GM19324 (cell line): ENCODE data around the gene RUNX2.

Experiments used
- ATAC-seq: cut with Tn5 transposase; IDR thresholded peaks from one replicate; pipeline ENCODE4 v1.9.1; 2021; ENCODE audit warnings: mild to moderate bottlenecking, moderate library complexity; ENCODE audit not compliant: unreplicated experiment, low FRiP score

Gene RUNX2

GRCh38 chr6:45633272-45633908 is 305.3 kb downstream of the RUNX2 start:
- ATAC-seq = no peak

- no peak for ATAC-seq
Observed at GRCh38 chr6:45634231-45634630, 306.1 kb downstream of the RUNX2 start.

DNA sequence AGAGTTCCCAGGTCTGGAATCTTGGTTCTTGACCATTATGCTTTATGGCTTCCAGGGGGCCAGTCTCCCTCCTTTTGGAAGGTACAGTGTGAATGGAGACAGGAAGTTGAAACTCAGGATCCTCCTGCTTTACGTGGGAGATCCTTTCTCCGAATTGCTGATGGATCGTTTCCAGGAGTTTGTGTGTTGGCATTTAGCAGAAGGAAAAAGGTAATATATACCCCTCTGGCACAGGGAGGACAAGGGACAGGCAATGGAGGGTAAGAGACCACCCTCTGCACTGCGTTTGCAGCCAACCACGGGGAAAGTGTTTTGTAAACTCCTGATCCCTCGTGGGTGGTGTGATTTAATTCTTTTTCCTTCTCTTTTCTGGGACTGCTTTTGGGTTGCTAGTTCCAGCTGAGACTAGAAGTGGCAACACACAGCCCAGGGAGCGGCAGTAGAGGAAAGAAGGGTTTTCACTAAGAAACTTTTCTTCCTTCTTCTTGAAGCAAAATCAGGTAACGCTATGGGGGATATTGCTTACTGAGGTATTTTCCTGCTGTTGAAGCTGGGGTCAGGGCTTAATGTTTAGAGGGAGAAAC is 307.2 kb downstream of the RUNX2 start:
- ATAC-seq = no peak

GRCh38 chr6:45637056-45637455 is 308.9 kb downstream of the RUNX2 start:
- no peak for ATAC-seq

DNA sequence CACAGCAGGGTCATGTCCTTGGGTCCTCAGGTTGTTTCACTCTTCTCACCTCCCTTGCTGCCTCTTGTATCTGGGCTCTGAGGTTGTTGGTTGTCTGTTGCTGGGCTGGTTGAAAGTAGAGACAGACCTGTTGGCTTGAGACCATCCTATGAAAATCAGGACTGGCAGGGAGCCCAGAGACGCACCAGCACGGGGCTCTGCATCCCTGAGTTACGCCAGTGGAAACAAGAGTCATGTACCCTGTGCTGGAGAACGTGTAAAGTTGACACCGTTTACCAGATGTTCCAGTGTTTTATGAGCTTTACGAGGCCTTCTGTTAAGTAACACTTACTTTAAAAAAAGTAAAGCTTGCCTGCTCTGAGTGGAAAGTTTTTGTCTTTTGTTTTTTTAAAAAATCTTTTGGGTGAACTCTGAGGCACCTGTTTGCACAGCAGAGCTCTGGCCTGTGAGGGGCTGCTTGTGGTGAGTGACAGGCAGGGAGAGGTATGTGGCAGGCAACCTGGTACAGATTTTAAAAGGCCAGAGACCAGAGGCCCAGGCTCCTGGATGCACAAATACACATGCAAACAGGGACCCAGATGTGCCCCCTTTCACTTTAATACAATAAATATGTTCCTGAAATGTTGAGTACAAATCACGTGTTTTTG is 309.6 kb downstream of the RUNX2 start:
- ATAC-seq = no peak

DNA sequence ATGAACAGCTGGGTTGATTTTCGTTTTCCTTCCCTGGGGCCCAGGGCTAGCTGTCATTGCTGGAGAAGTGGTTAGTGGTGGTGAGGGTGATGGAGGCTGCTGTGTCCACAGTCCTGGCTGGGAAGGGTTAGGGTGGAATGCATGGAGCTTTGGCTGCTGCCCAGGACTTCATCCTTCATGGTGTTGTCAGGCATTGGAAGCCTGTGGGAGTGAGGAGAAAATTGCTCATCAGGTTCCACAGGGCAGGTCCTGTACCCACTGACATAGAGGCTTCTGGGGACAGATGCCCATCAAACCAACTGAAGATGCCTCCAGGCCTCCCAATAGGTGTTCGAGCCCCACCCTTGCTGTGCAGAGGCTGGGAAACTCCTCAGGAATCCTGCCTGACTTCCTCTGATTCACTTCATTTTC is 312.0 kb downstream of the RUNX2 start:
- no peak for ATAC-seq

- ATAC-seq = no peak
Observed at GRCh38 chr6:45640811-45641210, 312.7 kb downstream of the RUNX2 start.

GRCh38 chr6:45642331-45643125 is 314.4 kb downstream of the RUNX2 start:
- no peak for ATAC-seq

DNA sequence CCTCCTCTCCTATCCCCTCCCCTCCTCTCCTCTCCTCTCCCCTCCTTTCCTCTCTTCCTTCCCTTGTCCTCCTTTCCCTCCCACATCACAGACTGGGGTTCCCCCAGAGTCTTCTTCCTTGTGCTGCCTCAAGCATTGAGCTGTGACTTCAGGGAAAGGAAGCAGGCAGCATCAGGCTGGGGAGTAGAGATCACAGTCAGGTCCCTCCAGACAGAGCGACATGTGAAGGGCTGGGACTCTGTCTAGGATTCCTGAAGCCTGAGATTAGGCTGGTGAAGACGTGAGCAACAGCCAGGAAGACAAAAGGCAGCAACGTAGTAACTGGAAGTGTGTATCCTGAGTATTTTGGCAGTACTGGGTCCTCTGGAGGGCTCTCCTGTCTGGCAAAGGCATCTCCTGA is 315.0 kb downstream of the RUNX2 start:
- no peak for ATAC-seq

DNA sequence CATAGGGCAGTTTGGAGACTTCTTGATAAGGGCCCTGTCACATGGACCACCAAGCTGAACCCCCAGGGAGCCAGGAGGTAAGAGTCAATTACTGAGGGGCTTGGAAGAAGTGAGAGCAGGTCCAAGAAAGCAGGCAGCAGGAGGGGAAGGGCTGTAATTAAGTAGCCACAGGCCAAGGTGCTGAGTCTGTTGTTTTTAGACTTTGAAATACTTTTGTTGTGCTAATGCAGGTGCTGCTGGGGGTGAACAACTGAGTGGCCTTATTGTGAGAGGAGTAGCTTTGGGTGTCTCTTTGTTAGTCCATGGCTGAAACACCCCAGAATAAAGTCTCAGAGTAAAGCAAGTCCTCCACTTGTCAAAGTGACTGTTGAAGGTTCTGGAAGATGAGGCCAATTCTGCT is 316.6 kb downstream of the RUNX2 start:
- ATAC-seq = no peak

DNA sequence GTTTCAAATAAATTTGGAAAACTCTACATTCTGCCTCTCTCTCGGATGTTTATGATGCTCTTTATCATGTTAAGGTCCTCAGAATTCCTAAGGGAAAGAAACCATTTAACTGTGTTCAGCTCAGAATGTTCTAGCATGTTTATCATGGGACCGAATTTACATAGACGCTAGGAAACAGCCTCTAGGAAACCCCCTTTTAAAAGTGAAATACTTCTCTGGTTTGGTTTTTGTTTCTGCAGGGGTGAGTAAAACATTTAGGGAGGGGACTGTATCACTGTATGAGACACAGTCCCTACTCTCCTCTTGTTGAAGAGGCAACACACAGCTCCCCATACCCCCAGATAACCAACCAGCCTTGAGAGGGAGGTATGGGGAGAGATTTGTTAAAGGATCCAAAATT is 317.2 kb downstream of the RUNX2 start:
- peak; percentile 73 for ATAC-seq

GRCh38 chr6:45647341-45648261 is 319.5 kb downstream of the RUNX2 start:
- no peak for ATAC-seq

GRCh38 chr6:45648262-45648620 is 320.1 kb downstream of the RUNX2 start:
- no peak for ATAC-seq

DNA sequence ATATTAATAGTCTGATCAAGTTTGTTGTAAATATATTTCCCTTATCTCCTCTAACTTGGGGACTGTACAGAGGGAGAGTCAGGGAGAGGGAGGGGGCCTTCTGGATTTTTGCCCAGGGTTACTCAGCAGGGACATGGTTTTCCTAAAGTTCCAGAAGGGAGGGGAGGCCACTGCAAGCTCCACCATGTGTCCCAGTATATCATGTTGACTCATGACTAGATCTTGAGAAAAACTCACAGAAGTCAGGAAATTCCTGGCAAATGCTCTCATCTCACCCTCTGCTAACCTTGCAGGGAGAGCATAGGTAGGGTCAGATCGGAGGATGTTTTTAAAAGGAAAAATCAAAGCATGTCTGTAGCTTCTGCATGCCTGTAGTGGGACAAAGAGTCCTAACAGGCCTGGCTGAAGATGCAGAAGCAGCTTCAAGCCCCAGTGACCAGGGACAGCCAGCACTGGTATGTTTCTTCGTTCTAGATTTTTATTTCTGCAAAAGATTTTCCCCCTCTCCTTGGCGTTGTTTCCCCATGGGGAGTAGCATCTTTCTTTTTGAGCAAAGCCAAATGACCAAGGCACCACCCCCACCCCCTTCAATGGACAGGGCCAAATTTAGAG is 322.5 kb downstream of the RUNX2 start:
- ATAC-seq = no peak

DNA sequence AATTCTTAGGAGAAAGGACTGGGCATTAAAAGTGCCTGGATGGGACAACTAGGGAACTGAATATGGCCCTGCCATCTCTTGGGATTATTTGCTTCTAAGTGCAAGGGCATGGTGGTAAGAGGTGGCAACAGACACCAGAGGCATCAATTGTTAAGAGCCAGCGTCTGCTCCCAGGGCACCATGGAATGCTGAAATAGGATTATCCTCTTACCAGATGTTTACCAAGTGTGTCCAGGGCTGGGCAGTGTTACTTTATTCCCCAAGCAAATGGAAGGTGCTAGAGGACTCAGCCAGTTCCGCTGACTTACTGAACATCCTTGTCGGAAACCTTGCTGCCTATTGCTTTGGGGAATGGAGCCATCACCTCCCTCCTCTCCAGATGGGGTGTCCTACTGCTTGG is 323.2 kb downstream of the RUNX2 start:
- no peak for ATAC-seq

- no peak for ATAC-seq
Observed at GRCh38 chr6:45652416-45652815, 324.3 kb downstream of the RUNX2 start.

DNA sequence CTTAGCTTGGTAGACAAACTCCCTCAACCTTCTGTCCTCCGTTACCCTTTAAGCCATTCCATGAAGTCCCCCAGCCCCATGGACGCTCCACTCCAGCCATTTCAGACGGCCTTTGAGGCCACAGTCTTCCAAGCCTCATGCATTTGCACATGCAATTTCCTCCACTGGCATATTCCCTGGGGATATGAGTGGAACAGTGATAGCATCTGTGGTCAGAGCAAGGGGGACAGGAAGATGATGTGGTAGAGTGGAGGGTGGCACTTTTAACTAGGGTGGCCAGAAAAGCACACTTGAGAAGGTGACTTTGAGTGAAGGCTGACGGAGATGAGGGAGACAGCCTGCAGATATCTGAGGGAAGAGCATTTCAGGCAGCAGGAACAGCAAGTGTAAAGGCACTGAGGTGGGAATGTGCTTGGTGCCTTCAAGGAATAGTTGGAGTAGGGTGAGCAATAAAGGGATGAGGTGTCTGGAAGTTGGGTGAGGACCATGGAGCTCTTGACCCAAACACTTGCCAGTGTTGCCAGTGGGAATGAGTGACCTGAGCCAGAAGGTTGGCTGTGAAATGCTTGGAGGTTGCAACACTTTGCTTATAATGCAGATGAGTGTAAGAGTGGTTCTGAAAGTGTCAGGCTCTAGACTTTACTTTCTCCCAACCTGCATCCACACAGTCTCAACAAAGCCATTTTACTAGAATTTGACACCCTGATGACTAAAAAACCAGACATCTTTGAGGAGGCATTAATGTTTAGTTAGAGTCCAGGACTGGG is 325.2 kb downstream of the RUNX2 start:
- ATAC-seq = no peak

DNA sequence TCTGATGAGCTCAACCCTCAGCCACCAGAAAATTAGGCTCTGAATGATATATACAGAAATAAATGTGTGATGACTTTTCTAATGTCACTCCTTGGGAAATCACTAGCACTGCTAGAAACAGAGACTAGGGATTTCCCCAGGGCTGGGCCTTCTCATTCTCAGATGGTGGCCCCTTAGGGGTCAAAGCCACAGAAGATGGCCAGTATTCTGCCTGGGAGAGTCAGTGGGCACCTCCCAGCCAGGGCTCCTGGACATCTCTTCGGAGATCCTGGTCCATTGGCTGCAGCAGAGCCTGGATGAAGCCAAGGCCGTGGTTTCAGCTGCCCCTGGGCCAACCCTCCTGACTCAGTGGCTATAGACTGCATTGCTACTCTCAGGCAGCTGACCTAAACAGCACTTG is 326.5 kb downstream of the RUNX2 start:
- ATAC-seq = no peak

- ATAC-seq = no peak
Observed at GRCh38 chr6:45655745-45656476, 327.8 kb downstream of the RUNX2 start.
